H9 (cell line): ENCODE data around the gene GRWD1. TPM values are rescaled to one million over a fixed set of nuclear protein-coding genes. Genes with fewer than 3 reads are reported as not detected.

ENCODE experiments used
- DNase-seq: peaks from one replicate; pipeline ENCODE4 v3.0.0-alpha.2; 2017
- H2AFZ ChIP-seq: one replicate; pipeline ENCODE4 v1.6.1; 2013; ENCODE audit warnings: mild to moderate bottlenecking, low read length, control low read depth, moderate library complexity
- H2AK5ac ChIP-seq: 2 replicates; pipeline ENCODE4 v1.6.1; 2013; ENCODE audit warnings: low read length, control low read depth, mixed read lengths; ENCODE audit not compliant: insufficient read length
- H2BK120ac ChIP-seq: one replicate; pipeline ENCODE4 v1.6.1; 2013; ENCODE audit warnings: low read depth, mild to moderate bottlenecking, low read length, control low read depth, inconsistent platforms; ENCODE audit not compliant: poor library complexity, severe bottlenecking
- H2BK12ac ChIP-seq: 2 replicates; pipeline ENCODE4 v1.6.1; 2013; ENCODE audit warnings: low read length, control low read depth, mixed read lengths, low read depth; ENCODE audit not compliant: insufficient read length
- H2BK15ac ChIP-seq: 2 replicates; pipeline ENCODE4 v1.6.1; 2013; ENCODE audit warnings: low read depth, low read length, control low read depth
- H2BK20ac ChIP-seq: one replicate; pipeline ENCODE4 v1.6.1; 2013; ENCODE audit warnings: low read depth, mild to moderate bottlenecking, low read length, control low read depth, inconsistent platforms; ENCODE audit not compliant: poor library complexity, severe bottlenecking
- H2BK5ac ChIP-seq: 2 replicates; pipeline ENCODE4 v1.6.1; 2013; ENCODE audit warnings: low read length, control low read depth, mixed read lengths; ENCODE audit not compliant: insufficient read length
- H3K14ac ChIP-seq: 2 replicates; pipeline ENCODE4 v1.6.1; 2013; ENCODE audit warnings: low read length, control low read depth; ENCODE audit not compliant: insufficient read depth
- H3K18ac ChIP-seq: 2 replicates; pipeline ENCODE4 v1.6.1; 2013; ENCODE audit warnings: low read depth, mild to moderate bottlenecking, mixed read lengths, low read length, control low read depth; ENCODE audit not compliant: insufficient read length
- H3K23ac ChIP-seq: 2 replicates; pipeline ENCODE4 v1.6.1; 2013; ENCODE audit warnings: low read length, control low read depth, mixed read lengths, low read depth; ENCODE audit not compliant: insufficient read length
- H3K23me2 ChIP-seq: 2 replicates; pipeline ENCODE4 v1.6.1; 2013; ENCODE audit warnings: low read depth, mild to moderate bottlenecking, mixed read lengths, low read length, control low read depth; ENCODE audit not compliant: insufficient read length, poor library complexity, severe bottlenecking
- H3K27ac ChIP-seq: 2 replicates; pipeline ENCODE4 v1.5.1; 2013; ENCODE audit warnings: low read length, control low read depth, mixed read lengths, low read depth; ENCODE audit not compliant: insufficient read length
- H3K27me3 ChIP-seq: 2 replicates; pipeline ENCODE4 v1.6.1; 2013; ENCODE audit warnings: low read length, control low read depth, inconsistent platforms; ENCODE audit not compliant: insufficient read depth
- H3K4ac ChIP-seq: 2 replicates; pipeline ENCODE4 v1.6.1; 2013; ENCODE audit warnings: low read depth, mild to moderate bottlenecking, control low read depth, inconsistent platforms, low read length, moderate library complexity
- H3K4me1 ChIP-seq: 2 replicates; pipeline ENCODE4 v1.6.1; 2013; ENCODE audit warnings: low read length, control low read depth, inconsistent platforms; ENCODE audit not compliant: insufficient read depth
- H3K4me2 ChIP-seq: 2 replicates; pipeline ENCODE4 v1.6.1; 2013; ENCODE audit warnings: low read length, control low read depth, mixed read lengths; ENCODE audit not compliant: insufficient read length, insufficient read depth
- H3K56ac ChIP-seq: 2 replicates; pipeline ENCODE4 v1.6.1; 2013; ENCODE audit warnings: low read depth, mild to moderate bottlenecking, mixed read lengths, low read length, control low read depth; ENCODE audit not compliant: insufficient read length
- H3K79me1 ChIP-seq: 2 replicates; pipeline ENCODE4 v1.6.1; 2013; ENCODE audit warnings: low read depth, mild to moderate bottlenecking, moderate library complexity, low read length, control low read depth, inconsistent platforms; ENCODE audit not compliant: insufficient read depth, poor library complexity, severe bottlenecking
- H3K79me2 ChIP-seq: 2 replicates; pipeline ENCODE4 v1.6.1; 2013; ENCODE audit warnings: low read length, control low read depth, inconsistent platforms; ENCODE audit not compliant: insufficient read depth
- H3K9ac ChIP-seq: 2 replicates; pipeline ENCODE4 v1.6.1; 2013; ENCODE audit warnings: low read length, control low read depth, mixed read lengths; ENCODE audit not compliant: insufficient read length; ENCODE audit errors: extremely low read depth
- H3K9me3 ChIP-seq: one replicate; pipeline ENCODE4 v1.6.1; 2013; ENCODE audit warnings: low read depth, low read length, inconsistent platforms; ENCODE audit not compliant: control insufficient read depth
- H3T11ph ChIP-seq: one replicate; pipeline ENCODE4 v1.6.1; 2013; ENCODE audit warnings: mild to moderate bottlenecking, low read length, control low read depth, inconsistent platforms
- H4K20me1 ChIP-seq: one replicate; pipeline ENCODE4 v1.6.1; 2013; ENCODE audit not compliant: control insufficient read depth, insufficient read length, insufficient read depth
- H4K5ac ChIP-seq: 2 replicates; pipeline ENCODE4 v1.6.1; 2013; ENCODE audit warnings: low read depth, mild to moderate bottlenecking, mixed read lengths, low read length, control low read depth; ENCODE audit not compliant: insufficient read length
- H4K8ac ChIP-seq: replicated peaks from 2 replicates; pipeline ENCODE4 v1.6.1; 2013; ENCODE audit warnings: low read length, control low read depth, mixed read lengths, low read depth; ENCODE audit not compliant: insufficient read length
- H4K91ac ChIP-seq: 2 replicates; pipeline ENCODE4 v1.6.1; 2013; ENCODE audit warnings: low read depth, mild to moderate bottlenecking, moderate library complexity, mixed read lengths, low read length, control low read depth; ENCODE audit not compliant: insufficient read length
- H3K27ac Mint-ChIP-seq, 3 experiments: 2 replicates in 2 of 3; 3 replicates in 1 of 3; pipeline ENCODE4 v1.8.0; 2020 to 2021; ENCODE audit warnings: mixed read lengths in 3 of 3, mild to moderate bottlenecking in 1 of 3, moderate library complexity in 1 of 3
- H3K27me3 Mint-ChIP-seq: 2 replicates; pipeline ENCODE4 v1.8.0; 2021; ENCODE audit warnings: low read depth, mild to moderate bottlenecking, moderate library complexity, mixed read lengths
- H3K36me3 Mint-ChIP-seq, 3 experiments: 2 replicates in 2 of 3; 3 replicates in 1 of 3; pipeline ENCODE4 v1.8.0; 2020 to 2021; ENCODE audit warnings: low read depth in 3 of 3, mixed read lengths in 3 of 3; ENCODE audit not compliant: insufficient read depth in 1 of 3
- H3K4me1 Mint-ChIP-seq, 2 experiments: 2 replicates each; pipeline ENCODE4 v1.8.0; 2020; ENCODE audit warnings: mixed read lengths in 2 of 2
- H3K4me3 Mint-ChIP-seq, 2 experiments: 2 replicates in 1 of 2; 3 replicates in 1 of 2; pipeline ENCODE4 v1.8.0; 2020 to 2021; ENCODE audit warnings: mild to moderate bottlenecking in 2 of 2, mixed read lengths in 2 of 2, moderate library complexity in 1 of 2
- H3K9me3 Mint-ChIP-seq, 2 experiments: 2 replicates in 1 of 2; 3 replicates in 1 of 2; pipeline ENCODE4 v1.8.0; 2020; ENCODE audit warnings: mild to moderate bottlenecking in 2 of 2, mixed read lengths in 2 of 2, moderate library complexity in 1 of 2
- WGBS: extraction: QIAGEN DNeasy Blood & Tissue Kit; methylation state at CpG from one replicate; pipeline ENCODE4 v1.1.7; 2013; ENCODE audit warnings: missing lambda C conversion rate, low lambda C conversion rate, mixed read lengths; ENCODE audit not compliant: insufficient read length; ENCODE audit errors: extremely low coverage; 5-methylcytosine and 5-hydroxymethylcytosine counted together
- total RNA-seq: library from RNA; stranded (reverse); gene quantifications from 2 replicates; pipeline ENCODE4 v1.2.1, GENCODE V29; 2021
- TF ChIP-seq, protein P1 (sequence below): fragments of 200-600 bp; sonication (generic); conservative IDR thresholded peaks from 3 replicates; pipeline ENCODE4 v1.8.0; 2021; ENCODE audit warnings: antibody characterized with exemption, mild to moderate bottlenecking

GRWD1 gene
- total RNA-seq, 1 experiment from 2014 or later, result 92.0 TPM

DNA sequence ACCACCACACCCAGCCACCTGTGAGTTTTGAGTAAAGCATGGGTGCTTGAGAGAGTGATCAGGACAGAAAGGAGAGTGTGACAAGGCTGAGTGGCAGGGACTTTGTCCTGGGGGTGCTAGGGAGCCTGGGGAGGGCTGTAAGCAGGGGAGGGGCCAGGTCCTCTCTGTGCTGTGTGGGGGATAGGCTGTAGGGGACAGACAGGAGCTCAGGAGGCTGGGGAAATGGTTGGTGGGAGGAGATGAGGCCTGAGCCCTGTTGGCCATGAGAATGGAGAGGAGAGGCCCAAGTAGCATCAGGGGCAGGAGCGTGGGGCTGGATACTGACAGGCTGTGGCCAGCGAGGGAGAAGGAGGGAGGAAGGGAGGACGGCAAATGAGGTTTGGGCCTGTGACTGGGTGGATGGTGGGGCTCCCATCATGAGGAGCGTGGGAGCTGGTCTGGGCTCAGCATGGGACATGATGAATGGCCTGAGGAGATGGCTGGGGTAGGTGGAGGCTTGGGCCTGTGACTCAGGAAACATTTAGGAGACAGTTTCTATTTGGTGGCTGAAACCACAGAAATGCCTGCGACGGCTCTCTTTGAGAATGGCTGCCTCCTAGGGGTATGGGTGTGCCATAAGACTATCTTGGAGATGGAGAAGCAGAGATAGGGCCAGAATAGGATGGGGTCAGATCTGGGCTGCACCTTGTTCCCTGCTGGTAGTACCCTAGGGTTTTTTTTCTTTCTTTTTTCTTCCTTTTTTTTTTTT, 27.3 kb upstream of the GRWD1 start:
- Histone ChIP-seq H4K20me1 (peaks cover 3% of the 10 kb centered on the region), H3K4me1 (peaks cover 3% of the 10 kb centered on the region; the same call in 1 of the 2 replicates), H2BK120ac (no peak overlapping the region), H2BK20ac (no peak overlapping the region), H3K27ac (no peak overlapping the region), H4K8ac (no peak overlapping the region), H3K4ac (no peak overlapping the region), H3K79me2 (no peaks in the 10 kb centered on the region), H3K9ac (no peak overlapping the region), H3K23ac (no peak overlapping the region), H3K56ac (no peak overlapping the region), H2BK15ac (no peak overlapping the region), H4K5ac (no peak overlapping the region), H3K23me2 (no peaks in the 10 kb centered on the region), H3K9me3 (no peaks in the 10 kb centered on the region), H2BK5ac (no peak overlapping the region), H2AK5ac (no peak overlapping the region), H3K14ac (no peak overlapping the region; the same call in 1 of the 2 replicates), H3K79me1 (no peaks in the 10 kb centered on the region), H3K4me2 (no peak overlapping the region), H2BK12ac (no peak overlapping the region), H3K27me3 (no peaks in the 10 kb centered on the region), H4K91ac (no peak overlapping the region), H2AFZ (no peak overlapping the region), H3T11ph (no peak overlapping the region), H3K18ac (no peak overlapping the region)
- TF ChIP-seq, protein P1, sequence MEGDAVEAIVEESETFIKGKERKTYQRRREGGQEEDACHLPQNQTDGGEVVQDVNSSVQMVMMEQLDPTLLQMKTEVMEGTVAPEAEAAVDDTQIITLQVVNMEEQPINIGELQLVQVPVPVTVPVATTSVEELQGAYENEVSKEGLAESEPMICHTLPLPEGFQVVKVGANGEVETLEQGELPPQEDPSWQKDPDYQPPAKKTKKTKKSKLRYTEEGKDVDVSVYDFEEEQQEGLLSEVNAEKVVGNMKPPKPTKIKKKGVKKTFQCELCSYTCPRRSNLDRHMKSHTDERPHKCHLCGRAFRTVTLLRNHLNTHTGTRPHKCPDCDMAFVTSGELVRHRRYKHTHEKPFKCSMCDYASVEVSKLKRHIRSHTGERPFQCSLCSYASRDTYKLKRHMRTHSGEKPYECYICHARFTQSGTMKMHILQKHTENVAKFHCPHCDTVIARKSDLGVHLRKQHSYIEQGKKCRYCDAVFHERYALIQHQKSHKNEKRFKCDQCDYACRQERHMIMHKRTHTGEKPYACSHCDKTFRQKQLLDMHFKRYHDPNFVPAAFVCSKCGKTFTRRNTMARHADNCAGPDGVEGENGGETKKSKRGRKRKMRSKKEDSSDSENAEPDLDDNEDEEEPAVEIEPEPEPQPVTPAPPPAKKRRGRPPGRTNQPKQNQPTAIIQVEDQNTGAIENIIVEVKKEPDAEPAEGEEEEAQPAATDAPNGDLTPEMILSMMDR, result peak; percentile 27; the same call in 1 of the 3 replicates
- WGBS, result no CpG with 5 or more reads among the region's 6 CpGs
- no peaks in the 10 kb centered on the region for H3K9me3 Mint-ChIP-seq
- no peaks in the 10 kb centered on the region for H3K27me3 Mint-ChIP-seq
- DNase-seq, result peak; percentile 41
- H3K4me3 Mint-ChIP-seq, result peak overlapping the region in 1 of 2 experiments; percentile 69; a peak in 3 of 5 replicates
- H3K27ac Mint-ChIP-seq, result peak overlapping the region in 2 of 3 experiments; percentile 74 to 90; a peak in 5 of 7 replicates
- H3K36me3 Mint-ChIP-seq, result peaks cover 0 to 20% (median 12%) of the 10 kb centered on the region in 3 experiments; a peak in 5 of 7 replicates
- peaks cover 22 to 33% of the 10 kb centered on the region in 2 experiments for H3K4me1 Mint-ChIP-seq
